ENCODE data around the gene LACTB. TPM values are rescaled to one million over a fixed set of nuclear protein-coding genes. Genes with fewer than 3 reads are reported as not detected.

Gene LACTB
- total RNA-seq, 3 donors from 2014 or later (not counting 1 experiment from before 2014, with no cell fraction given), result 17.1 to 29.1 (median 26.4) TPM

DNA sequence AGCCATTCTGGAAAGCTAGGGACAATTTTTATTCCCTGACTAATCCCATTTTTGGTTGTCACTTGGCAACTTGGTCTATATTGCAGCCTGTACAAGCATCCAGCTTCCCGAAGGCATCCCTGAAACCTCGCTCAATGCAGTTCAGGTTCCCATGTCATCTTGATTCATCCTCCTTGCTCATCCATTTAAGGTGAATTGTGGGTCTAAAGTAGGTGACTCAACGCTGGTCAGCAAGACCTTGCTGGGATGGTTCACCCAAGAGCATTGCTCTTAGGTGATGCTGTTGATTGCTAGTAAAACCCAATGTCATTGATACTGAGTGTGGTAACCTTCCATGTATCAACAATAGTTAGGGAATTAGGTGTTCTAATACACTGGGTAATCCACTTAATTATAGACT, 54.6 kb downstream of the LACTB start:
- H3K9me3 ChIP-seq (ENCODE audit: control insufficient read depth, insufficient read depth, low read length), result no peaks in the 10 kb centered on the region
- Mint-ChIP-seq H3K27ac (no peak overlapping the region), H3K9me3 (no peaks in the 10 kb centered on the region), H3K4me1 (no peaks in the 10 kb centered on the region), H3K36me3 (no peaks in the 10 kb centered on the region), H3K4me3 (no peak overlapping the region), H3K27me3 (ENCODE audit: low read depth in 2 of 2) (no peaks in the 10 kb centered on the region)
- ATAC-seq (no peak), DNase-seq (no peak)
- no peak overlapping the region for H3K4me3 ChIP-seq (ENCODE audit: low read length)
- H3K36me3 ChIP-seq (ENCODE audit: control insufficient read depth, insufficient read depth, low read length), result no peaks in the 10 kb centered on the region
- H3K27me3 ChIP-seq (ENCODE audit: control insufficient read depth, insufficient read depth, low read length), result no peaks in the 10 kb centered on the region
- no peak overlapping the region for H3K27ac ChIP-seq (ENCODE audit: low read length)
- WGBS (ENCODE audit: insufficient coverage), result 93% methylated on average over 3 of the region's 3 CpGs
- no peaks in the 10 kb centered on the region for H3K4me1 ChIP-seq (ENCODE audit: control insufficient read depth, insufficient read depth, low read length)
- TF ChIP-seq, protein P1, sequence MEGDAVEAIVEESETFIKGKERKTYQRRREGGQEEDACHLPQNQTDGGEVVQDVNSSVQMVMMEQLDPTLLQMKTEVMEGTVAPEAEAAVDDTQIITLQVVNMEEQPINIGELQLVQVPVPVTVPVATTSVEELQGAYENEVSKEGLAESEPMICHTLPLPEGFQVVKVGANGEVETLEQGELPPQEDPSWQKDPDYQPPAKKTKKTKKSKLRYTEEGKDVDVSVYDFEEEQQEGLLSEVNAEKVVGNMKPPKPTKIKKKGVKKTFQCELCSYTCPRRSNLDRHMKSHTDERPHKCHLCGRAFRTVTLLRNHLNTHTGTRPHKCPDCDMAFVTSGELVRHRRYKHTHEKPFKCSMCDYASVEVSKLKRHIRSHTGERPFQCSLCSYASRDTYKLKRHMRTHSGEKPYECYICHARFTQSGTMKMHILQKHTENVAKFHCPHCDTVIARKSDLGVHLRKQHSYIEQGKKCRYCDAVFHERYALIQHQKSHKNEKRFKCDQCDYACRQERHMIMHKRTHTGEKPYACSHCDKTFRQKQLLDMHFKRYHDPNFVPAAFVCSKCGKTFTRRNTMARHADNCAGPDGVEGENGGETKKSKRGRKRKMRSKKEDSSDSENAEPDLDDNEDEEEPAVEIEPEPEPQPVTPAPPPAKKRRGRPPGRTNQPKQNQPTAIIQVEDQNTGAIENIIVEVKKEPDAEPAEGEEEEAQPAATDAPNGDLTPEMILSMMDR (IDR thresholded peaks at IDR 0.05), result no peak
- intact Hi-C loops (cut with micrococcal nuclease), result no loop called here

GRCh38 chr15:63178034-63178433, 56.4 kb downstream of the LACTB start:
- H3K4me1 Mint-ChIP-seq, result no peaks in the 10 kb centered on the region
- no peak overlapping the region for H3K27ac ChIP-seq (ENCODE audit: low read length)
- TF ChIP-seq, protein P1 (IDR thresholded peaks at IDR 0.05), result no peak
- H3K4me3 ChIP-seq (ENCODE audit: low read length), result no peak overlapping the region
- H3K36me3 Mint-ChIP-seq, result no peaks in the 10 kb centered on the region
- no peaks in the 10 kb centered on the region for H3K27me3 Mint-ChIP-seq (ENCODE audit: low read depth in 2 of 2)
- H3K4me3 Mint-ChIP-seq, result no peak overlapping the region
- intact Hi-C loops (cut with micrococcal nuclease), result no loop called here
- no peaks in the 10 kb centered on the region for H3K27me3 ChIP-seq (ENCODE audit: control insufficient read depth, insufficient read depth, low read length)
- no peaks in the 10 kb centered on the region for H3K36me3 ChIP-seq (ENCODE audit: control insufficient read depth, insufficient read depth, low read length)
- WGBS (ENCODE audit: insufficient coverage), result 82% methylated on average over 5 of the region's 5 CpGs
- ATAC-seq (no peak), DNase-seq (no peak)
- no peak overlapping the region for H3K27ac Mint-ChIP-seq
- no peaks in the 10 kb centered on the region for H3K9me3 ChIP-seq (ENCODE audit: control insufficient read depth, insufficient read depth, low read length)
- H3K4me1 ChIP-seq (ENCODE audit: control insufficient read depth, insufficient read depth, low read length), result no peaks in the 10 kb centered on the region
- H3K9me3 Mint-ChIP-seq, result no peaks in the 10 kb centered on the region

DNA sequence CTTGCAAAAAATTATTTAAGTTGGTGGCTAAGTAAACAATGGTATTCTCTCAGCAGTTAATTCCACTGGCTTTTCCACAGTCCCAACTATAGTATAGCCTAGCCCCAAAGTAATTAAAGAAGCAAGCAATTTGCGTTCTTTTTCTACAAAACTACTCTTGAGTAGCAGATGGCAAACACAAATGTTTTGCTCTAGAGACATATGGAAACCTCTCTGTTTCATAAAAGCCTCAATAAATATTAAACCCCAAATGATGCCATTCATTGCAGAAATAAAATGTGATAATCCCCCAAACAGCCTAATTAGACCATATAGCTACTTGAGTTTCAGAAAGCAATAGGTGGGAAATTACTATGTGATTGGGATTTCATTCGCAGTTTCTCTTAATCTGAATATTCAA, 59.1 kb downstream of the LACTB start:
- no peak overlapping the region for H3K27ac ChIP-seq (ENCODE audit: low read length)
- no peaks in the 10 kb centered on the region for H3K9me3 Mint-ChIP-seq
- ATAC-seq (no peak), DNase-seq (no peak)
- TF ChIP-seq, protein P1 (IDR thresholded peaks at IDR 0.05), result no peak
- H3K27ac Mint-ChIP-seq, result no peak overlapping the region
- H3K36me3 Mint-ChIP-seq, result no peaks in the 10 kb centered on the region
- no peaks in the 10 kb centered on the region for H3K9me3 ChIP-seq (ENCODE audit: control insufficient read depth, insufficient read depth, low read length)
- H3K4me3 Mint-ChIP-seq, result no peak overlapping the region
- no peak overlapping the region for H3K4me3 ChIP-seq (ENCODE audit: low read length)
- no peaks in the 10 kb centered on the region for H3K27me3 ChIP-seq (ENCODE audit: control insufficient read depth, insufficient read depth, low read length)
- no peaks in the 10 kb centered on the region for H3K4me1 Mint-ChIP-seq
- no peaks in the 10 kb centered on the region for H3K27me3 Mint-ChIP-seq (ENCODE audit: low read depth in 2 of 2)
- H3K36me3 ChIP-seq (ENCODE audit: control insufficient read depth, insufficient read depth, low read length), result no peaks in the 10 kb centered on the region
- intact Hi-C loops (cut with micrococcal nuclease), result no loop called here
- H3K4me1 ChIP-seq (ENCODE audit: control insufficient read depth, insufficient read depth, low read length), result no peaks in the 10 kb centered on the region
- WGBS (ENCODE audit: insufficient coverage), result 92% methylated on average over 1 of the region's 2 CpGs

- Mint-ChIP-seq H3K4me3 (no peak overlapping the region), H3K4me1 (no peaks in the 10 kb centered on the region), H3K27me3 (ENCODE audit: low read depth in 2 of 2) (no peaks in the 10 kb centered on the region), H3K36me3 (no peaks in the 10 kb centered on the region), H3K27ac (no peak overlapping the region), H3K9me3 (no peaks in the 10 kb centered on the region)
- H3K4me1 ChIP-seq (ENCODE audit: control insufficient read depth, insufficient read depth, low read length), result no peaks in the 10 kb centered on the region
- H3K27me3 ChIP-seq (ENCODE audit: control insufficient read depth, insufficient read depth, low read length), result no peaks in the 10 kb centered on the region
- TF ChIP-seq, protein P1 (IDR thresholded peaks at IDR 0.05), result no peak
- DNase-seq (no peak), ATAC-seq (no peak)
- intact Hi-C loops (cut with micrococcal nuclease), result no loop called here
- no peaks in the 10 kb centered on the region for H3K36me3 ChIP-seq (ENCODE audit: control insufficient read depth, insufficient read depth, low read length)
- H3K9me3 ChIP-seq (ENCODE audit: control insufficient read depth, insufficient read depth, low read length), result no peaks in the 10 kb centered on the region
- 100% methylated on average over 1 of the region's 2 CpGs for WGBS (ENCODE audit: insufficient coverage)
- H3K27ac ChIP-seq (ENCODE audit: low read length), result no peak overlapping the region
- H3K4me3 ChIP-seq (ENCODE audit: low read length), result no peak overlapping the region
These were observed 60.0 kb downstream of the LACTB start for GRCh38 chr15:63181648-63182047.
